GM18499 (cell line): ENCODE measurements around the gene OR52A1.
A peak's percentile ranks its signal among the peaks of the same experiment; 100 is the strongest.

Source experiments
- ATAC-seq: cut with Tn5 transposase; IDR thresholded peaks from one replicate; pipeline ENCODE4 v1.9.1; 2021; ENCODE audit warnings: moderate number of reproducible peaks; ENCODE audit not compliant: insufficient read depth, unreplicated experiment

OR52A1 gene

DNA sequence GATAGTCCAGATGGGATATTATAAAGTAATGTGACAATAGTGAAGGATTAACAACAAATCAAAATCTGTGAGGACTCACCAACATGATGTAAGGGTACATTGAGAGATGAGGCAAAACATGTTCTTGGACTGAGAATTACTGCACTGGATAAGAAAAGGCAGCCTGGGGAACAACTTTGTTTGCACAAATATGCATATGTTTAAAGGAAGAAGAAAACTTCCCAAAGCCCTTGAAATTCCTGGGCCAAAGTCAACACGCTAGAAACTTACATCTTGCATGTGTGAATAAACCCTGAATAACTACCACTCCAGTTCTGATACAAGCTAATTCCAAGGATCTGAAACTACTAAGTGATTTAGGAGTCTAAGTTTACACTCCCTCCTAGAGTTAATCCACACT lies 17.5 kb downstream of the OR52A1 start:
- ATAC-seq = no peak

DNA sequence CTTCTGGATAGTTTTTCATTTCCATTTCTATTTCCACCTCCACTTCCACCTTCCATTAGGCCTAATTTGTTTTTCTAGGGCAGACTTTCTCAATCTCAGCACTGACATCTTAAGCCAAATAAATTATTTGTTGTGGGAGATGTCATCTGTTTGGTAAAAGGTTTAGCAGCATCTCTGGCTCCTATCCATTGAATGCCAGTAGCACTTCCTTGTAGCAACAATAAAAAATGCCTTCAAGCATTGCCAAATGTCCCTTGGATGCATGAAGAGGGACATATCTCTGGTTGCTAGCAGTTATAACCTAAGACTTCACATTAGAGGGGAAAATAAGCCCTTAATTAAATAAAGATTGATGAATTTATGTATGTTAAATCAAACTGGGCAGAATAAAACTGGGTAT lies 18.3 kb downstream of the OR52A1 start:
- ATAC-seq = no peak

DNA sequence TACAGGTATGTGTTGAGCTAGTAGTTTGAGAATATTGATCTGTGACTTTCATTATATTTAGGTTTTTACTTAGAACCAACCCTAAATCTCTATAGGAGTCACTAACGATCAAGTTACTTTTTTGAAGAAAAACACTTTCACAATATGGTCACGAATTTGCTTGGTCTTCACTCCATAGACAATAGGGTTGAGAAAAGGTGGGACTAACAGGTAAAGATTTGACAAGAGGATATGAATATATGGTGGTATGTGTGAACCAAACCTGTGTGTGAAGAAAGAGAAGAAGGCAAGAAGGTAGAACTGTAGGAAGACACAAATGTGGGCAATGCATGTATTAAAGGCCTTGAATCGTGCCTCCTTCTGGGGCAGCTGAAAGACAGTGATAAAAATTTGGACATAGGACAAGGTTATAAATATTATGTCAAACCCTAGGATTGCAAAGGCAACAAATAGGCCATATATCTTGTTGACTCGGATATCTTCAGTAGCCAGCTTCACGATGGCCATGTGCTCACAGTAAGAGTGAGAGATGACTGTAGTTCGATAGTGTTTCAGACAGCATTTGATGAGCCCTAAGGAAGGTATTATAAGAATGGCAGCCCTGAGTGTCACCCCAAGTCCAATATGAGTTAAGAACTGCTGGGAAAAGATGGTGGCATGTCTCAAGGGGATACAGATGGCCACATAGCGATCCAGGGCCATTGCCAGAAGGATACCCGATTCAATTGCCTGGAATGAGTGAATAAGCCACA lies 22.8 kb downstream of the OR52A1 start:
- no peak for ATAC-seq

DNA sequence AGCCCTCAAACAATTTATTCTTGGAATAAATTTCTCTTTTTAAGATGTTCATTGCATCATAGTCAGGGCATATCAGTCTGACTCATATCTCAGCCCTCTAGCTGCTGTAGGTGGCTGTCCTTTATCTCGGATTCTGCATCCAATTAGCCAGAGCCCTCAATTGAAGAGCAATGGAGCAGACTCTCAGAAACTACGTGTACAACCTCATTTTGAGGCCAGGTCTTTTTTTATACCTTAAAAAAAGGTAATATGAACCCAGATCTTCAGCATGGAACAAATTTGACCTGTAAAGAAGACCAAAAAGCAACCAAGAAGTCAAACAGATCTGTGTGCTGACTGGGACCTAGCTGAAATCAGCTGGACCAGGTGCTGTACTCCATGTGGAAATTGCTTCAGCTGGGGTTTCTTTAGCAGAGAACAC lies 25.1 kb downstream of the OR52A1 start:
- ATAC-seq = no peak

GRCh38 chr11:5124891-5125620 lies 29.5 kb downstream of the OR52A1 start:
- no peak for ATAC-seq

DNA sequence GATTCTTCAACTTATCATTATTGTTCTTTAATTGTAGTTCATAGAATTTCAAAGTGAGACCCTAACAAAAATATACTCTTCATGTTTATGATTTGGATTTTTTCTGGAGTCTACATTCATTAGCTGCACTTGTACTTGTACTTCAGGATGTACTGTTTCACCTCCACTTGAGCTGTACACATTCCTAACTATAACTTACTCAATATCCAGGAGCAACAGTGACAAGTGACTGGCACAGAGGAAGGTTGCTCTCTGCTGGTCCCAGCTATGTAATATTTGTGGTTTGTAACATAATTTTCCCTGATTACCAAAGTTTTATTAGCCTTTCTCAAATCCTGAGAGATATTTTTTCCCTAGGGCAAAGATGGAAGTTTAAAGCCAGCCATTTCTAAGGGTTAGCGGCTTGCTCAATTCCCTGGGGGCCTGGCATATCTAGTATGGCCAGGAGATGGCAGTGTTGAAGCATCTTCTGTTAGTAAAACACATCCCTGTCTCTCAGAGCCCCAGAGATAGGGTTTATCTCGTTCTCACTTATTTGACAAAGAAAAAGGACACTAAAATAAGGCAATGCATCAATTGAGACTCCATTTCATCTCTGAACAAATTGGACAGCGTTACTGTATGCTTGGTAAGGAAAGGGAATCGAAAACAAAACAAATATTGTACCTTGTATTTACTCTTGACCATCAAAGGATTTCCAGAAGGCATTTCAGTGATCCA lies 30.6 kb downstream of the OR52A1 start:
- peak; percentile 85 for ATAC-seq

GRCh38 chr11:5118893-5119292 lies 35.7 kb downstream of the OR52A1 start:
- no peak for ATAC-seq

DNA sequence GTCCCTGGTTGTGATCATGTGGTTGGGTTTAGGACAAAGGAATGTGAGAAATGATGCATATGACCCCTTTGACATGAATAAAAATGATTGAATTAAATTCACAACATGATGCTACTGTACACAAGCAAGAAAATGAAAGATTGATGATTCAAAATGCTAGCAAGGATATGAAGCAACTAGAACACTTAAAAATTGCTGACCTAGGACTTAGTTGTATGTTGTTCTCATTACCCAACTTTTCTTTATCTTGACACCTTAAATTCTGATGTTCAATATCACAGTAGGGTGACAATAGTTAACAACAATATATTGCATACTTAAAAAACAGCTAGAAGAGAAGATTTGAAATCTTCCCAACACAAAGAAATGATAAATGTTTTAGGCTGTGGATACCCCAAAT lies 37.0 kb downstream of the OR52A1 start:
- ATAC-seq = no peak

DNA sequence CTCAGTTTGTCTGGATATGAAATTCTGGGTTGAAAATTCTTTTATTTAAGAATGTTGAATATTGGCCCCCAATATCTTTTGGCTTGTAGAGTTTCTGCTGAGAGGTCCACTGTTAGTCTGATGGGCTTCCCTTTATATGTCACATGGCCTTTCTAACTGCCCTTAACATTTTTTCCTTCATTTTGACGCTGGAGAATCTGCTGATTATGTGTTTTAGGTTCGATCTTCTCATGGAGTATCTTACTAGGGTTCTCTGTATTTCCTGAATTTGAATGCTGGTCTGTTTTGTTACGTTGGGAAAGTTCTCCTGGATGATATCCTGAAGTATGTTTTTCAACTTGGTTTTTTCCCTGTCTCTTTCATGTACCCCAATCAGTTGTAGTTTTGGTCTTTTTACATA lies 39.2 kb downstream of the OR52A1 start:
- ATAC-seq = no peak

- ATAC-seq = no peak
These were observed 47.3 kb downstream of the OR52A1 start for GRCh38 chr11:5107285-5107684.

DNA sequence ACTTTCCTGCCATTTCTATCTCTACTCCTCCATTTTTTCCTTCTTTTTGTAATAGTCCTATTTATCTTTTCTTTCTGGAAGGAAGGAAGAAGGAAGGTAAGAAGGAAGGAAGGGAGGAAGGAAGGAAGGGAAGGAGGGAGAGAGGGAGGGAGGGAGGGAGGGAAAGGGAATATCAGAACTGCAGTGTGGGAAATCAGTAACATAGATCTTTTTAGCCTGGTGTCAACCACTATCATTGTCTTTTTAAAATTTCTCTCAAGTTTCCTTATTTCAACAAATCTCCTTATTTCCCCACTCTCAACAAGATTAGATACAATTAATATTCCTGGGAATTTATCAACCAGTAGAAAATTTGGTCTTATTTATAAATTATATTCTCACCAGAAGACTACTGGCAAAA lies 51.5 kb downstream of the OR52A1 start:
- no peak for ATAC-seq

DNA sequence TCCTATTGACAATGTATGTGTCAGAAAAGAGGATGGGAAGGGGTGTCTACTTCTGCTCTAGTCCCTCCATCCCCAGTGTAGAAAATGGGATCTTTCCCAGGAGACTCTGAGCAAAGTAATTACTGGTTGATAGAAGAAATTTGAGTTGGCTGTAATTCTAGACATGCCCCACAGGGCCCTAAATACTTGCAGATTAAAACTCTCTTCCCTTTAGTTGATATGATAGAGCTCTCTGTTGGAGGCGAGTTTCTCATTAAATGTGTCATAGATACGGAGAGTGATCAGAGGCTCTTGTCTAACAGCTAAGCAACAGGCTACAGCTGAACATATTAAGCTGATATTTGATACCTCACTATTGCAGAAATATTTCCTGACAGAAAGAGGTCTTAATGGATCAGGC lies 52.3 kb downstream of the OR52A1 start:
- ATAC-seq = no peak

DNA sequence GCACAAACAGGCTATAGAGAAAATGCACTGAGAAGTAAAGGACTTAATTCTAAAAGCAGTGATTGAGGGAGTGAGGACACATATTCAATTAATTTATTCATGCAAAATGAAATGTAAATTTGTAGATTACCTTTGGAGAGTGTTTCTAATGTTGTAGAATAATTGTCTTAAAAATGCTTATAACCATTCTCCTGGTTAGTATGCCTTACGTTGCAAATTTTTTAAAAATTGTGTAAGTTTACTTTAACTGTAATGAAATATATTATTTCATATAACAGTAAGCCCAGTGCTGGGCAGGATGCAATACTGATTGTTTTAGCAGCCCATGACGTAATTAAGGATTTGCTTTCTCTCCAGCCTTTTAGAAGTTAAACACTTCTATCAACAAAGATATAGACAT lies 58.5 kb downstream of the OR52A1 start:
- no peak for ATAC-seq
